Measurements from ENCODE around the gene CDH6. TPM values are rescaled to one million over a fixed set of nuclear protein-coding genes. Genes with fewer than 3 reads are reported as not detected.

Gene CDH6
- total RNA-seq, 1 experiment from 2014 or later, result 5.3 TPM

DNA sequence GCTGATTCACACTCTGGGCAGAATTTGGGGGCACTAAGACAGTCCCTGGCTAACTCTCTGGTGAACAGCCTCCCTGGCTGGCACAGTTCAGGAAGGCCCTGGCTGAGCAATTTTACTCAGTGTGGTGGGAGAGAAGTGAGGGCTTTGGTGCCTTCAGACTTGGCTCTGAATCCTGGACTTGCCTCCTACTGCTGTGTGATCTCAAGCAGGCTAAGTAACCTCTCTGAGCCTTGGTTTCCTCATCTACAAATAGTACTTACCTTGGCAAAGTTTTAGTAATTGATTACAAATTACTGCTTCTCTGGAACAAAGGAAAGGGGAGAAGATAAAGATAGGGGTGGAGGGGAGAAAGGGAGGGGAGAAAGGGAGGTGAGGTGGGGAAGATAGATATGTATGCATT is 184.7 kb downstream of the CDH6 start:
- H3K27me3 ChIP-seq (ENCODE audit: control insufficient read depth, insufficient read depth, low read length), result no peaks in the 10 kb centered on the region
- H3K4me3 ChIP-seq (ENCODE audit: insufficient read depth, low read depth, low read length), result no peak overlapping the region
- no peaks in the 10 kb centered on the region for H3K36me3 ChIP-seq (replicated peaks; ENCODE audit: control insufficient read depth, insufficient read depth, low read length)
- DNase-seq, result no peak
